PC-9 (cell line): ENCODE measurements around the gene RUNX3.

ENCODE experiments used
- CTCF ChIP-seq: fragments of 200-600 bp; sonication (generic); conservative IDR thresholded peaks from 2 replicates; pipeline ENCODE4 v1.6.1; 2017; ENCODE audit warnings: mixed run types, antibody characterized with exemption, mild to moderate bottlenecking, moderate library complexity
- EZH2 ChIP-seq: fragments of 200-600 bp; sonication (generic); IDR thresholded peaks from 2 replicates; pipeline ENCODE4 v1.8.0; 2017; ENCODE audit warnings: antibody characterized with exemption, low read depth

DNA sequence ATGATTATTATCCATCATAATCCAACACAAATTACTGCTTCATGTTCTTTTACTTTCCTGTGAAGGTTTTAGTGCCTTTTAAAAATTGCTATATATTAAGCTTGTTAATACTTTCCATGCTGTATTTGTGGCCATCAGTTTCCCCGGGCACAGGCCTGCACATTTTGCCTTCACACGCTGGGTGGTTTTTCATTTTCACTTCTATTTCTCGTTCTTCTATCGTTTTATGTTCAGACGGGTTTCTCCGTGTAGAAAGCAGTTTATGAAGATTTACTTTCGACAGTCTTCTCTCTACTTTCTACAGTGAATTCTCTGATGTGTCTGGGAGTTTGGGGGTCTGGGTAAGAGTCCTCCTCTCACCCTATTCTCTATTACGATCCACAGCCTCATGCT, 9.5 kb downstream of the RUNX3 start:
- TF ChIP-seq CTCF (no peak), EZH2 (no peak)
